Panc1 (cell line): Measurements from ENCODE around the gene LEPROT.

Experiments
- CTCF ChIP-seq: fragments of 450-650 bp; IDR thresholded peaks from 2 replicates; pipeline ENCODE4 v1.5.1; 2017; ENCODE audit warnings: mild to moderate bottlenecking
- POLR2AphosphoS5 ChIP-seq: IDR thresholded peaks from 2 replicates; pipeline ENCODE4 v1.6.1; 2012; ENCODE audit warnings: mild to moderate bottlenecking, low read depth, low read length, moderate library complexity
- REST ChIP-seq, 2 experiments: IDR thresholded peaks; 2 replicates each; pipeline ENCODE4 v1.6.1; 2011 to 2012; ENCODE audit warnings: low read depth in 2 of 2, control low read depth in 1 of 2, low read length in 1 of 2, mild to moderate bottlenecking in 1 of 2, moderate library complexity in 1 of 2; ENCODE audit not compliant: insufficient read depth in 1 of 2
- SIN3A ChIP-seq: IDR thresholded peaks from 2 replicates; pipeline ENCODE4 v1.6.1; 2012; ENCODE audit warnings: low read depth, mild to moderate bottlenecking, low read length, moderate library complexity, borderline replicate concordance; ENCODE audit not compliant: insufficient read depth

- TF ChIP-seq CTCF (no peak), SIN3A (no peak), POLR2AphosphoS5 (no peak), REST (IDR thresholded peaks at IDR 0.05; ENCODE audit: insufficient read depth in 1 of 2, low read depth in 2 of 2, low read length in 1 of 2) (no peak)
Measured at GRCh38 chr1:65480684-65481405, 60.4 kb downstream of the LEPROT start.
